Ovary (tissue), 9 donors: ENCODE results near the gene SMG9. TPM values are rescaled to one million over a fixed set of nuclear protein-coding genes. Genes with fewer than 3 reads are reported as not detected.

Experiments used
- DNase-seq, 5 donors: peaks; one replicate each; pipeline ENCODE4 v3.0.0-alpha.2; 2019 to 2020
- H3K27ac ChIP-seq, 2 donors: fragments of 200-600 bp; one replicate each; pipeline versions ENCODE4 v1.5.1 to v1.8.0; 2019 to 2022
- H3K27me3 ChIP-seq: fragments of 200-600 bp; one replicate; pipeline ENCODE4 v1.8.0; 2022
- H3K36me3 ChIP-seq: fragments of 200-600 bp; sonication (generic); one replicate; pipeline ENCODE4 v1.5.1; 2019
- H3K4me1 ChIP-seq: one replicate; pipeline ENCODE4 v1.8.1; 2013; ENCODE audit warnings: mild to moderate bottlenecking, moderate library complexity; ENCODE audit not compliant: insufficient read depth
- H3K4me3 ChIP-seq: fragments of 200-600 bp; sonication (generic); one replicate; pipeline ENCODE4 v1.5.1; 2017
- H3K9me3 ChIP-seq, 2 donors: fragments of 200-600 bp in 1 of 2; sonication (generic) in 1 of 2; one replicate each; pipeline versions ENCODE4 v1.5.1 to v1.8.1; 2013 to 2019; ENCODE audit warnings: mild to moderate bottlenecking in 1 of 2, moderate library complexity in 1 of 2
- EP300 ChIP-seq: sonication (generic); formaldehyde crosslinking; IDR thresholded peaks from one replicate; pipeline ENCODE4 v1.6.1; 2017; ENCODE audit warnings: antibody characterized with exemption
- POLR2A ChIP-seq: fragments of 450-650 bp; IDR thresholded peaks from one replicate; pipeline ENCODE4 v1.6.1; 2017; ENCODE audit warnings: antibody characterized with exemption, mild to moderate bottlenecking, moderate library complexity
- WGBS, 3 donors: extraction: QIAGEN DNeasy Blood & Tissue Kit in 1 of 3; methylation state at CpG; one replicate each; pipeline versions ENCODE4 v1.1.5 to v1.1.7; 2013 to 2017; 5-methylcytosine and 5-hydroxymethylcytosine counted together
- intact Hi-C, 4 donors: fragments of 100-400 bp; cut with DNase I; formaldehyde crosslinking; loops; one replicate each; pipeline versions ENCODE4 v1.11.0 to v1.15.1; 2022 to 2023
- polyA plus RNA-seq, 2 donors: library from polyadenylated mRNA; stranded (reverse); fragments of 200-250 nt in 1 of 2; fragments of 350-450 nt in 1 of 2; fragmentation: Illumina TruSeq in 1 of 2; extraction: RNeasy Lipid Tissue Mini Kit (QIAGEN cat#74804) in 1 of 2; gene quantifications; one replicate each; pipeline ENCODE4 v1.2.3, GENCODE V29; 2013 to 2014
- total RNA-seq, 7 donors: library from RNA; depleted of rRNA in 2 of 7; stranded (reverse); fragments of >200 nt in 2 of 7; fragmentation: NEBNext Ultra II Directional in 3 of 7; extraction: Animal tissue kit (Norgen Biotek cat#: 25700) in 3 of 7; gene quantifications; one replicate each; pipeline versions ENCODE4 v1.1.0 to v1.2.4, GENCODE V29; 2016 to 2023
- TF ChIP-seq, protein P1 (sequence below), 3 donors: fragments of 450-650 bp in 2 of 3; fragments of 200-600 bp in 1 of 3; IDR thresholded peaks; one replicate each; pipeline versions ENCODE4 v1.5.1 to v1.8.0; 2016 to 2022; ENCODE audit warnings: antibody characterized with exemption in 3 of 3, mild to moderate bottlenecking in 1 of 3
- donor health status: DM: no; HTN: no; CAD: no; lungs with moderate emphysema.
- donor health status: DM: no; HTN: no; CAD: no.
- donor health status: Bipolar disorder and iron deficiency.
- donor health status: DM: yes; HTN: yes; CAD: no.
- donor health status: DM: no; HTN: no; CAD: no.
- donor health status: DM: yes; HTN: yes; CAD: no.

SMG9 gene
- total and polyA plus RNA-seq, 9 donors, result 13.9 to 34.8 (median 23.9) TPM

DNA sequence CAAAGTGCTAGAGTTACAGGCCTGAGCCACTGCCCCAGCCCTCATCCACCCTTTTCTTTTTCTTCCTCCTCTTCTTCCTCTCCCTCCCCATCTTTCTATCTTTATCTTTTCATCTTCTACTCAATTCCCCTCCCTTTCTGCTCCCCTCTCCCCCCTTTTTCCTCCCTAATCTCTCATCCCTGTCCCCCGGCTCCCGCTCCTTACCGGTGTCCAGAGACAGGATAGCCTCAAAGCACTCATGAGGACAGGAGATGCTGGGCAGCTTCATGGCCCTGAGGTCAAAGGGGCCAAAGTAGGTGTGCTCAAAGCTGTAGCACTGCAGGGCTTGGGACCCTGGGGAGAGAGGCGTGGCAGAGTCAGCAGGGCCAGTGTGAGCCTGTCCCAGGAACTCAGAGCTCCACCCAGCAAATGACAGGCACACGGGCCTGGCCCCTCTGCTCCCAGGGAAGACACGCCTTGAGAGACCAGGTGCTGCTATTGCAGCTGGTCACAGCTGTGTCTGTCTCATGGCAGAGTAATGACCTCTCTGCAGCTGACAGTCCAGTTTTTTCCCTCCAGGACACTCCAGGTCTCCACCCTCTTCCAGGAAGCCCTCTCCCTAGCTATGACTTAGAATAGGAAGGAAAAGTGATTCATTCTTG, 44.9 kb upstream of the SMG9 start:
- DNase-seq, result no peak
- Histone ChIP-seq H3K4me3 (no peak overlapping the region), H3K27ac (no peak overlapping the region), H3K9me3 (no peaks in the 10 kb centered on the region), H3K4me1 (peaks cover 4% of the 10 kb centered on the region), H3K27me3 (no peaks in the 10 kb centered on the region), H3K36me3 (no peaks in the 10 kb centered on the region)
- TF ChIP-seq EP300, result no peak
- TF ChIP-seq, protein P1, sequence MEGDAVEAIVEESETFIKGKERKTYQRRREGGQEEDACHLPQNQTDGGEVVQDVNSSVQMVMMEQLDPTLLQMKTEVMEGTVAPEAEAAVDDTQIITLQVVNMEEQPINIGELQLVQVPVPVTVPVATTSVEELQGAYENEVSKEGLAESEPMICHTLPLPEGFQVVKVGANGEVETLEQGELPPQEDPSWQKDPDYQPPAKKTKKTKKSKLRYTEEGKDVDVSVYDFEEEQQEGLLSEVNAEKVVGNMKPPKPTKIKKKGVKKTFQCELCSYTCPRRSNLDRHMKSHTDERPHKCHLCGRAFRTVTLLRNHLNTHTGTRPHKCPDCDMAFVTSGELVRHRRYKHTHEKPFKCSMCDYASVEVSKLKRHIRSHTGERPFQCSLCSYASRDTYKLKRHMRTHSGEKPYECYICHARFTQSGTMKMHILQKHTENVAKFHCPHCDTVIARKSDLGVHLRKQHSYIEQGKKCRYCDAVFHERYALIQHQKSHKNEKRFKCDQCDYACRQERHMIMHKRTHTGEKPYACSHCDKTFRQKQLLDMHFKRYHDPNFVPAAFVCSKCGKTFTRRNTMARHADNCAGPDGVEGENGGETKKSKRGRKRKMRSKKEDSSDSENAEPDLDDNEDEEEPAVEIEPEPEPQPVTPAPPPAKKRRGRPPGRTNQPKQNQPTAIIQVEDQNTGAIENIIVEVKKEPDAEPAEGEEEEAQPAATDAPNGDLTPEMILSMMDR (IDR thresholded peaks at IDR 0.05), result no peak
- TF ChIP-seq POLR2A, result no peak
- intact Hi-C loops, result no loop called here
- WGBS, 3 donors, result 60 to 69% (median 67%) methylated on average over 6 of the region's 6 CpGs

GRCh38 chr19:43798546-43799409, 44.0 kb upstream of the SMG9 start:
- H3K27me3 ChIP-seq, result no peaks in the 10 kb centered on the region
- TF ChIP-seq, protein P1 (IDR thresholded peaks at IDR 0.05), result no peak
- TF ChIP-seq POLR2A (no peak), EP300 (no peak)
- 10 to 14% (median 12%) methylated on average over 68 to 70 of the region's 70 CpGs for WGBS, 3 donors
- no peaks in the 10 kb centered on the region for H3K9me3 ChIP-seq
- H3K36me3 ChIP-seq, result no peaks in the 10 kb centered on the region
- H3K4me1 ChIP-seq, result peaks cover 4% of the 10 kb centered on the region
- H3K4me3 ChIP-seq, result no peak overlapping the region
- peak in 1 of 5 donors; percentile 37 for DNase-seq
- no peak overlapping the region for H3K27ac ChIP-seq
- intact Hi-C loops, result no loop called here

DNA sequence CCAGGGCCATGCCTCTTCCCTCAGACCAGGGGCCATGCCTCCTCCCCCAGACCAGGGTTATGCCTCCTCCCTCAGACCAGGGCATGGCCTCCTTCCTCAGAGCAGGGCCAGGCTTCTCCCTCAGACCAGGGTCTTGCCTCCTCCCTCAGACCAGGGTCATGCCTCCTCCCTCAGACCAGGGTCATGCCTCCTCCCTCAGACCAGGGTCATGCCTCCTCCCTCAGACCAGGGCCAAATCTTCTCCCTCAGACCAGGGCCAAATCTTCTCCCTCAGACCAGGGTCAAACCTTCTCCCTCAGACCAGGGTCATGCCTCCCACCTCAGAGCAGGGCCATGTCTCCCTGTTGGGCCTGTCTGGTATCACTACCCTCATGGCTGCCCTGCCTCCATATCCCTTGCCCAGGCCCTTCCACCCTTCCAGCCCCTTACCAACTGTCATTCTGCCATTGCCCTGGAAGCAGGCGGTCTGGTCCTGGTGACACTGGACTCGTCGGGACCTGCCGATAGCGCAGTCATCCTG, 43.3 kb upstream of the SMG9 start:
- TF ChIP-seq POLR2A (no peak), EP300 (no peak)
- TF ChIP-seq, protein P1 (IDR thresholded peaks at IDR 0.05), result no peak
- intact Hi-C loops, result no loop called here
- Histone ChIP-seq H3K36me3 (no peaks in the 10 kb centered on the region), H3K27me3 (no peaks in the 10 kb centered on the region), H3K27ac (no peak overlapping the region), H3K4me3 (no peak overlapping the region), H3K4me1 (peaks cover 4% of the 10 kb centered on the region), H3K9me3 (no peaks in the 10 kb centered on the region)
- DNase-seq, result no peak
- WGBS, 3 donors, result 40 to 43% (median 40%) methylated on average over 4 to 5 of the region's 5 CpGs

- Histone ChIP-seq H3K27me3 (no peaks in the 10 kb centered on the region), H3K9me3 (no peaks in the 10 kb centered on the region), H3K36me3 (no peaks in the 10 kb centered on the region), H3K4me1 (peaks cover 4% of the 10 kb centered on the region), H3K4me3 (no peak overlapping the region), H3K27ac (no peak overlapping the region)
- WGBS, 3 donors, result 81 to 87% (median 86%) methylated on average over 7 of the region's 7 CpGs
- DNase-seq, result no peak
- TF ChIP-seq EP300, result no peak
- no peak for TF ChIP-seq POLR2A
- TF ChIP-seq, protein P1 (IDR thresholded peaks at IDR 0.05), result no peak
- intact Hi-C loops, result no loop called here
These were observed 42.8 kb upstream of the SMG9 start for GRCh38 chr19:43797556-43797955.
